HepG2 (cell line): Measurements from ENCODE around the gene RNF208. TPM values are rescaled to one million over a fixed set of nuclear protein-coding genes. Genes with fewer than 3 reads are reported as not detected.
A peak's percentile ranks its signal among the peaks of the same experiment; 100 is the strongest.

Experiments
- ARNT2 ChIP-seq: sonication (generic); formaldehyde crosslinking; IDR thresholded peaks from 2 replicates; pipeline ENCODE4 v1.8.0; 2022; ENCODE audit warnings: mild to moderate bottlenecking, low read depth, missing genetic modification reagents, moderate library complexity
- DR1 ChIP-seq: sonication (generic); formaldehyde crosslinking; IDR thresholded peaks from 2 replicates; pipeline ENCODE4 v1.8.0; 2021; ENCODE audit warnings: mild to moderate bottlenecking, missing genetic modification reagents, inconsistent platforms
- HDAC1 ChIP-seq: sonication (generic); formaldehyde crosslinking; IDR thresholded peaks from 2 replicates; pipeline ENCODE4 v1.5.1; 2020; ENCODE audit warnings: mild to moderate bottlenecking, missing genetic modification reagents
- HES4 ChIP-seq: sonication (generic); formaldehyde crosslinking; IDR thresholded peaks from 2 replicates; pipeline ENCODE4 v1.9.0; 2021; ENCODE audit warnings: mild to moderate bottlenecking, missing genetic modification reagents, borderline replicate concordance
- HNRNPH1 ChIP-seq: fragments of 200-400 bp; formaldehyde crosslinking; optimal IDR thresholded peaks from 2 replicates; pipeline ENCODE3; 2017; ENCODE audit warnings: mild to moderate bottlenecking, low read depth, low read length
- HNRNPL ChIP-seq: fragments of 200-400 bp; formaldehyde crosslinking; IDR thresholded peaks from 2 replicates; pipeline ENCODE4 v1.6.1; 2017; ENCODE audit warnings: mild to moderate bottlenecking, low read depth, low read length
- IRF9 ChIP-seq: sonication (generic); formaldehyde crosslinking; IDR thresholded peaks from 2 replicates; pipeline ENCODE4 v1.8.0; 2022; ENCODE audit warnings: missing genetic modification reagents, mild to moderate bottlenecking, borderline replicate concordance
- KDM2A ChIP-seq: sonication (generic); formaldehyde crosslinking; IDR thresholded peaks from 2 replicates; pipeline ENCODE4 v1.4.0; 2020; ENCODE audit warnings: low read depth, missing genetic modification reagents, borderline replicate concordance
- KLF9 ChIP-seq: IDR thresholded peaks from 2 replicates; pipeline ENCODE4 v1.6.1; 2016; ENCODE audit warnings: low read depth
- LCORL ChIP-seq, 2 experiments: fragments of 450-650 bp in 1 of 2; sonication (generic) in 1 of 2; formaldehyde crosslinking in 1 of 2; IDR thresholded peaks; 2 replicates each; pipeline versions ENCODE4 v1.5.0 to v1.6.1; 2017 to 2020; ENCODE audit warnings: antibody characterized with exemption in 1 of 2, missing genetic modification reagents in 1 of 2
- MLX ChIP-seq: IDR thresholded peaks from 2 replicates; pipeline ENCODE4 v1.6.1; 2016
- MXI1 ChIP-seq: IDR thresholded peaks from 3 replicates; pipeline ENCODE4 v1.6.1; 2012; ENCODE audit warnings: low read depth, low read length, inconsistent platforms, borderline replicate concordance
- NR2F1 ChIP-seq, 2 experiments: fragments of 450-650 bp in 1 of 2; formaldehyde crosslinking in 1 of 2; IDR thresholded peaks; 2 replicates each; pipeline versions ENCODE4 v1.5.0 to v1.6.1; 2016 to 2020; ENCODE audit warnings: mild to moderate bottlenecking in 1 of 2, missing compliant biosample characterization in 1 of 2, missing genetic modification reagents in 1 of 2, moderate library complexity in 1 of 2
- RXRA ChIP-seq: sonication (generic); formaldehyde crosslinking; IDR thresholded peaks from 2 replicates; pipeline ENCODE4 v1.5.1; 2020; ENCODE audit warnings: missing genetic modification reagents
- SOX6 ChIP-seq, 2 experiments: fragments of 450-650 bp in 1 of 2; sonication (generic) in 1 of 2; formaldehyde crosslinking in 1 of 2; IDR thresholded peaks; 2 replicates each; pipeline versions ENCODE4 v1.4.0 to v1.6.1; 2017 to 2020; ENCODE audit warnings: antibody characterized with exemption in 1 of 2, mild to moderate bottlenecking in 1 of 2, missing genetic modification reagents in 1 of 2
- TARDBP ChIP-seq: sonication (generic); formaldehyde crosslinking; IDR thresholded peaks from 2 replicates; pipeline ENCODE4 v1.8.0; 2022; ENCODE audit warnings: mild to moderate bottlenecking, missing genetic modification reagents
- TBX2 ChIP-seq: sonication (generic); formaldehyde crosslinking; IDR thresholded peaks from 2 replicates; pipeline ENCODE4 v1.5.0; 2020; ENCODE audit warnings: missing genetic modification reagents, mild to moderate bottlenecking, borderline replicate concordance
- TGIF2 ChIP-seq: IDR thresholded peaks from 2 replicates; pipeline ENCODE4 v1.6.1; 2016; ENCODE audit warnings: control low read depth, missing compliant biosample characterization
- UBTF ChIP-seq: sonication (generic); formaldehyde crosslinking; IDR thresholded peaks from 2 replicates; pipeline ENCODE4 v1.4.0; 2020; ENCODE audit warnings: mild to moderate bottlenecking, missing genetic modification reagents
- ZNF121 ChIP-seq: sonication (generic); formaldehyde crosslinking; IDR thresholded peaks from 2 replicates; pipeline ENCODE4 v1.5.0; 2020; ENCODE audit warnings: mild to moderate bottlenecking, missing genetic modification reagents
- ZNF740 ChIP-seq: sonication (generic); formaldehyde crosslinking; IDR thresholded peaks from 2 replicates; pipeline ENCODE4 v1.4.0; 2020; ENCODE audit warnings: missing genetic modification reagents
- polyA plus RNA-seq, 8 experiments: library from polyadenylated mRNA; depleted of rRNA in 3 of 8; stranded (reverse) in 7 of 8; unstranded in 1 of 8; fragments of >200 nt; fragmentation: Illumina TruSeq in 4 of 8; extraction: Trizol in 4 of 8; gene quantifications; 2 replicates each; pipeline versions ENCODE4 v1.2.1 to v1.2.3, GENCODE V29; 2011 to 2016; ENCODE audit warnings: low read depth in 4 of 8, missing spikeins in 1 of 8, mixed read lengths in 1 of 8; ENCODE audit not compliant: insufficient read depth in 1 of 8
- total RNA-seq, 5 experiments: library from RNA; depleted of rRNA; stranded (reverse); fragments of >200 nt; fragmentation: Illumina TruSeq; extraction: Trizol; gene quantifications; 2 replicates each; pipeline ENCODE4 v1.2.3, GENCODE V29; 2016; ENCODE audit warnings: low read depth in 1 of 5

The RNF208 gene
- total and polyA plus RNA-seq, 2 of the 13 experiments (the other 11 are each of a cell fraction or from before 2014, with no cell fraction given), result 1.6 to 2.1 TPM

GRCh38 chr9:137250329-137251193 lies 28.5 kb upstream of the RNF208 start (continued):
- TF ChIP-seq MLX (CRISPR knock-in tag) (peak; percentile 35; the same call in 1 of the 2 replicates), TGIF2 (CRISPR knock-in tag) (peak; percentile 81; the same call in 1 of the 2 replicates), NR2F1 (CRISPR knock-in tag; IDR thresholded peaks at IDR 0.05) (0 out of 4 replicates have a peak, but pooled peaks of 1 of the 2 experiments have one; percentile 29), ZNF740 (CRISPR knock-in tag) (no peak), RXRA (CRISPR knock-in tag) (peak; percentile 31; the same call in 1 of the 2 replicates), TBX2 (CRISPR knock-in tag) (peak; percentile 23; the same call in 1 of the 2 replicates), TARDBP (CRISPR knock-in tag) (0 out of 2 replicates have a peak, but pooled peaks have one; percentile 19), KLF9 (CRISPR knock-in tag) (no peak), SOX6 (IDR thresholded peaks at IDR 0.05) (no peak), SOX6 (CRISPR knock-in tag; IDR thresholded peaks at IDR 0.05) (no peak), KDM2A (peak; percentile 20; the same call in 1 of the 2 replicates), HNRNPH1 (no peak), HDAC1 (CRISPR knock-in tag) (peak; percentile 72), UBTF (CRISPR knock-in tag) (0 out of 2 replicates have a peak, but pooled peaks have one; percentile 27), HES4 (CRISPR knock-in tag) (0 out of 2 replicates have a peak, but pooled peaks have one; percentile 24), IRF9 (peak; percentile 52; the same call in 1 of the 2 replicates), ZNF121 (CRISPR knock-in tag) (0 out of 2 replicates have a peak, but pooled peaks have one; percentile 22), ARNT2 (0 out of 2 replicates have a peak, but pooled peaks have one; percentile 47), LCORL (IDR thresholded peaks at IDR 0.05) (no peak), LCORL (CRISPR knock-in tag; IDR thresholded peaks at IDR 0.05) (0 out of 2 replicates have a peak, but pooled peaks have one; percentile 66), DR1 (CRISPR knock-in tag) (no peak), HNRNPL (peak; percentile 62; the same call in 1 of the 2 replicates), MXI1 (peak; percentile 34; the same call in 1 of the 3 replicates)
